HG02852 (cell line): Measurements from ENCODE around the gene TCP11.

Experiments
- ATAC-seq: cut with Tn5 transposase; IDR thresholded peaks from one replicate; pipeline ENCODE4 v1.9.1; 2021; ENCODE audit warnings: mild to moderate bottlenecking, moderate library complexity; ENCODE audit not compliant: unreplicated experiment

TCP11 gene

GRCh38 chr6:35096129-35096862 lies 44.8 kb downstream of the TCP11 start:
- no peak for ATAC-seq

GRCh38 chr6:35094183-35094582 lies 47.0 kb downstream of the TCP11 start:
- no peak for ATAC-seq

DNA sequence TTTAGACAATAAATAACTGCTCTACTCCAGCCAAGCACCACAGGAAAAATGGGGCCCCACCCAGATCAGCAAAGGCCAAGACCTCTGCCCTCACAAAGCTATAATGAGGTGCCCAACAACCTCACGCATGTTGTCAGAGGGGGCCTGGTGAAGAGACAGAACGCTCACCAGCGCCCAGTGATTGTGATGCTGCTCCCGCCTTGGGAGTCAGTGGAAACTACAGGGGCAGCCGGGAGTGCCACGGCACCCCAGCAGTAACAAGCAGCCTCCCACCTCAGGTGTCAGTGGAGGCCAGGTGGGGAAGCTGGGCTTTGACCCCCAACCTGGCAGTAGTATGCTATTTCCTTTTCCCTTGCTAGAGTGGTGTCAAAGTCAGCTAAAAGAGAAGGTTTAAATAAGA lies 47.4 kb downstream of the TCP11 start:
- ATAC-seq: no peak

GRCh38 chr6:35093118-35093445 lies 48.1 kb downstream of the TCP11 start:
- no peak for ATAC-seq

GRCh38 chr6:35092362-35093117 lies 48.6 kb downstream of the TCP11 start:
- ATAC-seq: no peak

DNA sequence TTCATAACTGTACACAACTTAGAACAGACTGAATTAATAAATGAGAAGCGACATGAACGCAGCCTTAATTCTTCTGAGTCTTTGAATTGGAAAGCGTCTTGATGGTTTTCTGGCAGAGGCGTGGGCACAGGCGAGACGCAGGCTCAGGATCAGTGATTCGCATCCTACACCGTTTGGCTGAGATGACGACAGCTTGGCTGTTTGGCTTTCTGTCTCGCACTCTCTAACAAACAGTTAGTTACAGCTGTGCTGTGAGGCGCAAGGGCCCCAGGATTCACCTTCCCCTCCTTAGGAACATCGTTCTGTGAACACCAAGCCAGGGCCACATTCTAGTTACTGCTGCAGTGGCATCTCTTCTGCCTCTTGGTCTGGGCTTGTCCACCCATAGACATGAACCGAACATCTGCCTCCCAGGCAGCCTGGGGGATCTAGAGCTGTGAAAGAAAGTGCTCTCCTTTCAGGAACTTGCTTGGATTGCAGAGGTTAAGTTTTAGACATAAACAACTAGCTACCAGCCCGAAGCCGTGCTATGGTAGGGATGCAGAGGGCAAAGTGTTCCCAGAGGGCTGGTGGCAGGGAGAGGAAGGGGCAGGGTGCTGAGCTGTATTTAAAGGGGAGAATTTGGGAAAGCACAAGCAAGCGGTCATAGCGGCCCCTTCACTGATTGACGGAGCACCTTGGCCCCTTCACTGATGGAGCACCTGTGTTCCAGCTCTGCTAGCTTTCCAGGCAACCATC lies 49.6 kb downstream of the TCP11 start:
- ATAC-seq: no peak

DNA sequence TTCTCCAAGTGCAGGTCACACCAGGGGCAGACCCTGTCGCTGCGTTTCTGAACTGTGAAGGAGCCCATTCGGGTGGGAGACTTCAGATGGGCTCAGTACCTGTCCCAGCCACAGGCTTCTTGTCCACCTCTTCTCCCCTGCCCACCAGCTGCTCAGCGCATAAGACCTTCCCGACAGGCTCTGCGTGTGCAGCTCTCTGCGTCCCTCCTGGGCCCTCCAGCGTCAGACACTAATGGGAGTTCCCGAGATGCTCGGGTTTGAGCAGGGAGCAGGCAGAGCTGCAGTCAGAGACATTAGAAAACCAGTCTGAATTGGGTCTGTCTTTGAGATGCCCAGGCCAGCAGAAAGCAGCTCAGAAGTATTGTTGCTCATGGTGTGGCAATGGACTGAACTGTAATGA lies 50.4 kb downstream of the TCP11 start:
- ATAC-seq: no peak

- no peak for ATAC-seq
Measured at GRCh38 chr6:35089935-35090505, 51.1 kb downstream of the TCP11 start.

DNA sequence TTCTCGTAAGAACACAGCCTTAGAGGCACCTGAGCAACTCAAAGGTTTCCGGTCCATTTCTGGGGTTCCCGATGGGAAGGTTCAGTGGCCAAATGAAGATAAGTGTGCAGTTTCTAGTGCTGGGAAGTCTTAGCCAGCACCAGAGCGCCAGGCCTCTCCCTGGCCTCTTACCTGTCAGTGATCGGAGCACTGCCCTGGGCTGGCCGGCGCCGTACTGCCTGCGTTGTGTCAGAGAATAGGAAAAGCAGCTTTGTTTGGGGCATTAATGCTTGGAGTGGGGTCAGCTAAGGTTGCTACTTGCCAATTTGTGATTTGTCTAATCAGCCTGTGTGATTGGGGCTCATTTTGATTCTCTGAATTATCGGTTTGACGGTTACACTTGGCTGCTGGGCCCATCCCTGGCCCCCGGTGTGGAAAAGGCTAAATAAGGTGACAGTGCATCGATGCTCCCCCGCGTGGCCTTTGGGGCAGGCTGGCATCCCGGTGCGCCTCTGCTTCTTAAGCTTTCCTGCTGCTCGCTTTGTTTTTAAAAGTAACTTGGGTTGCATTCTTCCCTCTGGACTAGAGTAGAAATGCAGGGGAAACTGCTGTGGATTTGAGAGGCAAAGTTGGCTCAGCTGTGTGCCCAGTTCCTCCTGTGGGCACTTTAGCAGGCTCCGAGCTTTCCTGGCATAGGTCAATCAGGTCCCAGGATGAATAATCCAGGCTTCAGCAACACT lies 51.8 kb downstream of the TCP11 start:
- no peak for ATAC-seq

DNA sequence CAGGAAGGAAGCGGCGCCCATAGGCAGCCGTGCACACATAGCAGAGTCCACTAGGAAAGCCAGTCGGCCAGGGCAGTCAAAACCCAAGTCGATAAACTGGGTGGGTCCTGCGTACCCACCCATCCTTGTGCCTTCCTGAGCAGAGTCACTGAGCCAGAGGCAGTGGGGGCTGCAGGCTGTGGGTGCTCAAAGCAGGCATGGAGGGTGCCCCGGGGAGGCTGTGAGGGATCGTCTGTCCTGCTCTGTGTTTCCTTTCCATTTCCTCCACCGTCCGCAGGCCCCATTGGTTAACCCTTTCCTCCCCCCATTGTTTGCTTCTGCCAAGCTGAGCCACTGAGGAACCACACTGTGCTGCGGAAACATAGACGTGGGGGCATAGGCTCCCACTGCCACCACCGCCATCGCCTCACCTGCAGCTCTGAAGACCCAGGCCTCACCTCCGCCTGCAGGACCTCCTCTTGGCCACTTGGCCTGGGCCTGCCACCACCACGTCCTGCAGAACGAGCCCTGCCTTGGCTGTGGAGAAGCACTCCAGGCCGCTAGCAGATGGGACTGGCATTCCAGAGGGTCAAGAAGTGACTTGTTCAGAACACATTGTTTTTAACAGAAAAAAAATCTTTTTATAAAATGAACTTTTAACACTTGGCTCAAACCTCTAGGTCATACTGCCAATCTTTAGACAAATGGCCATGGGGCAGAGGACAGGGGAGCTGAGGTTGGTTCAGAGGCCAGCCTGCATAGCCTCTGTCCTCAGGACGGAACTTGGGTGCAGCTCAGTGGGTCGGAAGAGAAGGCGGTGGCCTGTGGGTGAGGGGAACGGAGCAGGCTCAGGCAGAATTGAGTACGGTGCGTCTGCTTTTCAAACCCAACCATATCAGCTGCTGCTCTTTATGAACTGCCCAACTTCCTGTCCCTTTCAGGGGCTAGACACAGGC lies 52.6 kb downstream of the TCP11 start:
- ATAC-seq: no peak

GRCh38 chr6:35087361-35088280 lies 53.5 kb downstream of the TCP11 start:
- ATAC-seq: no peak

DNA sequence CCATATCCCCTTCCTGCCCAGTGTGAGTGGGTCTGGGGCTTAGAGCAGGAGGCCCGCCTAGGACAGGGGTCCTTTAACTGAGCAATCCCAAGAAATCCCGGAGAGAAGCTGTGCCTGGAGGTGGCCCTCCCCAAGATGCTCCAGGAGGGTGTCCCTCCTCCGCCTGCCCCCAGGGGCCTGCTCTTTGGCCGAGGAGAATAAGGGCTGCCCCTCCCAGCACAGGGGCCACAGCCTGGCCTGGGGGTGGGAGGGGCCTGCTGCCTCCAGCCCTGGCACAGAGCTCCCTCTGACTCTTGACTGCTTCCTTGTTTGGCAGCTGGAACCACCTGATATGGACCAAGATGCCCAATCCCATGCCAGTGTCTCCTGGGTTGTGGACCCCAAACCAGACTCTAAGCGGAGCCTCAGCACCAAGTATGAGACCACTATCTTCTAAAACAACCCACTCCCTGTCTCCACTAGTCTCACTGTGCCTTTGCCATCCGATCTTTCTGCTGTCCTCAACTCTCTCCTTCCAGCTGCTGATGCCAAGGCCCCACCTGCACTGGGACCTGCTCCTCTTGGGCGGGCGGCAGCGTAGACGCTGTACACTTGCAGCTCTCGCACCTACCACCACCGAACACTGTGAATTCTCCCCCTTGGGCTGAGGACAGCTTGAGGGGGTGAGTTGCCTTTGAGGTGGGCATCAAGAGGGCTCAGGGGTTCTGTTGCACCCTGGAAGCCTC lies 54.3 kb downstream of the TCP11 start:
- ATAC-seq: no peak

- no peak for ATAC-seq
Measured at GRCh38 chr6:35086282-35086632, 54.9 kb downstream of the TCP11 start.

DNA sequence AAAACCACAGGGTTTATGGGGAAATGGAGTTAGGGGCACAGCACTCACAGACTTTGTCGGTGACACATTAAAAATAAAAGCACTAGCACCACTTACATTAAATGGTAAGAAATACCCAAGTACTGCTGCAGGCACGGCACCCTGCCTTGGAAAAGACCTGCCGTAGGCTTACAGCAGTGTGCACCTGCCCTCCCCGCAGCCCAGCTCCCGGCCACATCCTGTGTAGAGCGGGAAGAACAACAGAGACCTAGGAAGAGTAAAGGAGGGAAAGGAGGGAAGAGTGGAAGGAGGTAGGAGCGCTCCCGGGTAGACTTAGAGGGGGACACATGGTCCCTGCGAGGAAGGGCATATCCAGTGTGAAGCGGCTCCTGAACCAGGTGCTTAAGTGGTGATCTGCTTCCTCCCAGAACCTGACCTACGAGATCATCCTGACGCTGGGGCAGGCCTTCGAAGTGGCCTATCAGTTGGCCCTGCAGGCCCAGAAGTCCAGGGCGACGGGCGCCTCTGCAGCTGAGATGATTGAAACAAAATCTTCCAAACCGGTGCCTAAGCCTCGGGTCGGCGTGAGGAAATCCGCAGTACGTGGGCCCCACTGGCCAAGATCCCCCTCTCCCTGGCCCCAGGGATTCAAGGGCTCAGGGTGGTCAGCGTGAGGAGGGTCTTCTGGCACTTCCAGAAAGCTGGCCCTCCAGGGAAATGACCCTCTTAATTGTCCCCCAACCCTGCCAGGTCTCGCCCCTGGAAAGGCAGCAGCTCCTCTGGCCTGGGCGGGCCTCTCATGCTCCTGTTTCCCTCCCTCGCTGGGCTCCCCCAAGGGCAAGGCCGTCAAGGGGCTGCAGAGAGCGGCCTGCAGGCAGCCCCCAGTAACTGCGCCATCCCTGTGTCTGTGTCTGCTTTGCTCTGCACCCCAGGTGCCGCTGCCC lies 55.5 kb downstream of the TCP11 start:
- no peak for ATAC-seq

DNA sequence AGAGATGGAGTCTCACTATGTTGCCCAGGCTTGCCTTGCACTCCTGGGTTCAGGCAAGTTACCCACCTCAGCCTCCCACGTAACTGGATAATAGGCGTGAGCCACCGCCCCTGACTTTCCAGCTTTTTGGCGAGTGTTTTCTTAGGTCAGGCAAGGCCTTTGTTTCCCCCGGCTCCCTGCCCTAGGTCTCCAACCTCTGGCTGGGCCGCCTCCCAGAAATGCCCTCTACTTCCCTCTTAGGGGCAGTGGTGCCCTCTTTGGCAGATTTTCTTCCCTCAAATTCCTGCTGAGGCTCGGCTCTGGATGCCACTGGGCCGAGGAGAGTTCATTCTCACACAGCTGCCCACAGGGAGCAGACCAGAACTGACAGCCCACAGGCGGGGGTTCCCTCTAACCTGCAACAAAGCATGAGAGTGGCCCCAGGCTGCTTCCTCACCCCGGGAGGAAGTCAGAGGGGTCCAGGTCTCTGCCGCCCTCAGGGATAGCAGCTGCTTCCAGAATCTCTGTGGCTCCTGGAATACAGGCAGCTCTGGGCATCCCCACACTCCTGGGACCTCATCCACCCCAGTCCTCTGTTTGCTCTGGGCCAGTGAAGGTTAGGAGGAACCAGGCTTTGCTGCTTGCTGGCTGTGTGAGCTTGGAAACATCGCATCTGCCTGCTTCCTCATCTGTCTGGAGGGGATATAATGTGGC lies 56.5 kb downstream of the TCP11 start:
- ATAC-seq: no peak

GRCh38 chr6:35084041-35084491 lies 57.1 kb downstream of the TCP11 start:
- ATAC-seq: no peak

GRCh38 chr6:35083507-35083906 lies 57.6 kb downstream of the TCP11 start:
- no peak for ATAC-seq
